HuH-7.5 (cell line): Measurements from ENCODE around the gene TMEM181.
A peak's percentile ranks its signal among the peaks of the same experiment; 100 is the strongest.
"Not testable (repeated sequence)": the region's sequence is repeated elsewhere in the genome, so short reads cannot be mapped to it uniquely, and the experiment has no call there.

Experiments used
- DNase-seq: peaks from one replicate; pipeline ENCODE4 v3.0.0; 2011; ENCODE audit warnings: low spot score

The TMEM181 gene

DNA sequence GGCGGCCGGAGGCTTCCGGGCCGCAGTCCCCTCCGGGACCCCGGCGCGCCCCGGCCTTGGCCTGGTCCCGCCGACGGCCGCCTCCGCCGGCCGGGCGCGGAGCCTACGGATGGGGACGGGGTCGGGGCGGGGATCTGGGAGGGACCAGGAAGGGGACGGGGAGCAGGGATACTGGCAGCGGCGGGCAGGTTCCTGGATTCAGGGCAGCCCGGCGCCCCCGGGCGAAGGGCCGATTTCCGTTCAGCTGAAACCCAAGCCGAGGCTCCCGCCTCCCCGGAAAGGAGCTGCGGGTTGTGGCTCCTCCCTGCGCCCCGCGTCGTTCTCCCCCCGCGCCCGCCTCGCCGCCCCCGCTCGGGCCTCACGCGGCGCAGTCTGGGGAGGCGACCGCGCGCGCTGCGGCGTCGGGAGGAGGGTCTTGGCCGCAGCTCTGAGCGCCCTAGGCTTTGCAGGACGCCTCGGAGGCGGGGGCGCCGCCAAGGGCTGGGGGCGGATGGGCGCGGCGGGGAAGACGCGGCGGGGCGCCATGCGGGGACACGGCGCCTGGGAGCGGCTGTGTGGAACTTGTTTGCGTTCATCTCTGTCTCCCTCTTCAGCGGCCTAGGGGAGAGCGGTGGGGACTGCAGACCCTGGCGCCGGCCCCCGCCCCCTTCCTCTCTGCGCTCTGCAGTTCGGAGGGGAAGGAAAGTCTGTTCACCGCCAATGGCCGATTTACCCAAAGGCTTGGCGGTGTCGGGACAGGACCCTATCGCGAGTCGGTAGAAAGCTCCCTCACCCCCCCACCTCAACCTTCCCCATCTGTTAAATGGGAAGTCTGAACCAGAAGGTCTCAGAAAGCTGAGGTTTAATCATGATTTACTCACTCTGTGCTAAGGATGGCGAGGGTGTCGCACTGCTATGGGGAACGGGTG, 22.7 kb upstream of the TMEM181 start:
- peak; percentile 68 for DNase-seq

DNA sequence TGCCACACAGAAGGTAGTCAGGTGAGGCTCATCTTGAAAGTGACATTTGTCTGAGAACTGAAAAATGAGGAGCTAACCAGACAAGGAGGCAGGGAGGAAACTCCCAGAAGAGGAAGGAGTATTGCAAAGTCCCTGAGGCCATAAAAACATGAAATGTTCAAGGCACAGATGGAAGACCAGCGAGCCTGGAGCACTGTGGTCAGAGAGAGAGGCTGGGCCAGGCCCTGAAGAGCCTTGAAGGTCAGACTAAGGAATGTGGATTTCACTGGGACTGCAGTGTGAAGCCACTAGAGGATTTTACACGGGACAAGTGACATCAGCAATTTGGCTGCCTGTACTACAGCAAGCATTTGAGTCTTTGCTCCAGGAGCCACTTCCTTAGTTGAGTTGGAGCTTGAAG, 21.1 kb upstream of the TMEM181 start:
- DNase-seq: no peak

DNA sequence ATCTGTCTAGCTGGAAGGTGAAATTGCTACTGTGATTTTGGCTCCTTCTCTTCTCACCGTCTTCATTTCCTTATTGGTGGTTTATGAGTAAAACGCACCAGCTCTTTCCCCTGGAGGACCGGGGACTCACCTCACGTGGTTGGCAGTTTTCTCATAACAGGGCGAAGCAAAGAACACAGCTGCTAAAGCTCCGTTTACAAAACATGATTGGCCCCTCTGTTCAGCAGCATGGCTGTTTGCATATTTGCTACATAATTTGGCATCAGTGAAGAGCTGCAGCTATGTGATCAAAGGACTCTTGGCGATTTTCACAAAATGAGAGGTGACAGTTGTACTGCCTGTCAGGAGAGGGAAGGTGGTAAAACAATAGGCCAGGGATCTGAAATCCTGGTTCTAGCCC, 20.5 kb upstream of the TMEM181 start:
- DNase-seq: no peak

DNA sequence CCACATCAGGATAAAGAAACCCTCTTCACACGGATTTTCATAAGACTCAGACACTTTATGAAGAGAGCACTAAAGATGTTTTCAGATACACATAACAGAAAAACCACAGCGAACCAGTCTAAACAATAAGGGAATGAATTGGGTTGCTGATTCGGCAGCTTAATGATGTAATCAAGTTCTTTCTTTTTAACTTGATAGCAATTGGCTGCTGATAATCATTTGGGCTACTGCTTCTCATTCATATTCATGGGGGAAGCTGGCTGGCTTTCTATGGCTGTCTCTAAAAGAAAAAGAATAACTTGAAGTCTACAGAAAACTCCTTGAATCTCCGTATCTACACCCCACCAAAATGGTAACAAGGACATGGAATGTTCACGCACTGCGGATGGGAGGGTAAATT, 20.0 kb upstream of the TMEM181 start:
- DNase-seq: no peak

DNA sequence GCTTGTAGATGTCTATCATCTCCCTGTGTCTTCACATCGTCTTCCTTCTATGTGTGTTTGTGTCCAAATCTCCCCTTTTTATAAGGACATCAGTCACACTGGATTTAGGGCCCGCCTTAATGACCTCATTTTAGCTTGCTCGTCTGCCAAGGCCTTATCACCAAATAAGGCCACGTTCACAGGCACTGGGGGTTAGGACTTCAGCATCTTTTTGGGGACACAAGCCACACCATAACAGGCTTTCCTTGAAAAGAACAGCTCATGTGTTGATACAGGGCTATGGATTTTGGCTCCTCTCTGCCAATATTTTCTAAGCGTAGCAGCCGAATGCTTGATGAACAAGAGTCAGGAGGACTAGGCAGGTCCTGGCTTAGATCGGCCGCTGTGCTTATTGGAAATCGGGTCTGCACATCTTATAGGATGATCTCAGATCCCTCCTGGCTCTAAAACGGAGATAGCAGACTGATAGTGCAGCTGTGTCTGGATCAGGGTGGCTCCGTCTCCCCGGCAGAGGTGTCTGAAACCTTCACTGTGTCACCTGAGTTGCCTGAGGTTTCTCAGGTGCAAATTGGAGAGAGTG, 16.2 kb upstream of the TMEM181 start:
- DNase-seq: no peak

DNA sequence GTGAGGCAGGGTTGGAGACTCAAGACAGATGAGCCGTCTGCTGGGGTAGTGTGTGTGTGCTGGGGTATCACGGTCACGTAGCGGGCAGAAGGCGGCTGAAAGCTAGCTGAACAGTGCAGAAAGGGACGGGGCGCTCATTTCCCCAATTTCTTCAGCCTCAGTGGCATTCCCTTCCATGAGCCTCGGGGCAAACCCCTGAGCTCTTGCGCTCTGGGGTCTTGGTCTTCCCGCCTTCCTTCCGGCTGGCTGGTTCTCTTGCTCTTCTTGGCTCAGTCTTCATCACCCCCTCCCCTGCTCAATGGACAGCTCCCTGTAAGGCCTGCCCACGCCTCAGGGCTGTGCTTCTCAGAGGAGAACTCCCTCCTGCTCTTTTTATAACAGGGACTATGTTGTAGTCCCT, 15.5 kb upstream of the TMEM181 start:
- DNase-seq: no peak

DNA sequence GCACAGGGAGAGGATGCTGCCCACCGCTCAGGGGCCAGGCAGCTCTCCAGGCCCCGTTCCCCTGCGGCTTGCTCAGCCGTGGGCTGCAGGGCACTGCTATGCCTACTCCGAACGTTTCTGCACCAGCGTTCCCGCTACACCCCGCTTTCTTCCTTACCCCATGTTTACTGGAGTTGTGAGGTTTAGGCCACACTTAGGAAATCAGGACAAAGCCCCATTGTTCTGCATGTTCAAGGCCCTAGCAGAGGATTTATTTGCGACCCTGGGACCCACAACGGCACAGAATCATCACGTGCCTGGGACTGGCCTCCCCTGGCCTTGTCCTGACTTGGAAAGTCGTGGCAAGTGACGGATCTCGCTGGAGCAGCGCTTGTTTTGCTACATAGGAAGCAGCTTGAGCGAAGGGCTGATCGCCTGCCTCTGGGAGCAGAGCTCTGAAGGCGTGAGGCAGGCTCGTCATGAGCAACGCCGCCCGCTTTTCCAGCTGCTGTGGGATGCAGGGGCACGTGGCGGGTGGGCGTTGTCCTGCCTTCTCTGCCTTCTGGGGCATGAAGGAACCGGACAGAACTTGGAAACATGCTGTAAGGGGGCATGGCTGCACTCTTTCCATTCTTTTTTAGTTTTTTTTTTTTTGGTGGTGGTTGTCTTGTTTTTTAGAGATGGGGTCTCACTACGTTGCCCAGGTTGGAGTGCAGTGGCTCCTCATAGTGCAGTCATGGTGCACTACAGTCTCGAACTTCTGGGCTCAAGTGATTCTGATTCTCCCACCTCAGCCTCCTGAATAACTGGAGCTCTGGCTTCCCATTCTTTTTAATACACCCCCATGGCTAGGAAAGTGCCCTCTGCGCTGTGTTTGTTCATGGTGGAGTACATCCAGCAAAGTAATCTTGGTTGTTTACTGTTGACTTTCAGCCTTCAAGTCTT, 14.6 kb upstream of the TMEM181 start:
- no peak for DNase-seq

DNA sequence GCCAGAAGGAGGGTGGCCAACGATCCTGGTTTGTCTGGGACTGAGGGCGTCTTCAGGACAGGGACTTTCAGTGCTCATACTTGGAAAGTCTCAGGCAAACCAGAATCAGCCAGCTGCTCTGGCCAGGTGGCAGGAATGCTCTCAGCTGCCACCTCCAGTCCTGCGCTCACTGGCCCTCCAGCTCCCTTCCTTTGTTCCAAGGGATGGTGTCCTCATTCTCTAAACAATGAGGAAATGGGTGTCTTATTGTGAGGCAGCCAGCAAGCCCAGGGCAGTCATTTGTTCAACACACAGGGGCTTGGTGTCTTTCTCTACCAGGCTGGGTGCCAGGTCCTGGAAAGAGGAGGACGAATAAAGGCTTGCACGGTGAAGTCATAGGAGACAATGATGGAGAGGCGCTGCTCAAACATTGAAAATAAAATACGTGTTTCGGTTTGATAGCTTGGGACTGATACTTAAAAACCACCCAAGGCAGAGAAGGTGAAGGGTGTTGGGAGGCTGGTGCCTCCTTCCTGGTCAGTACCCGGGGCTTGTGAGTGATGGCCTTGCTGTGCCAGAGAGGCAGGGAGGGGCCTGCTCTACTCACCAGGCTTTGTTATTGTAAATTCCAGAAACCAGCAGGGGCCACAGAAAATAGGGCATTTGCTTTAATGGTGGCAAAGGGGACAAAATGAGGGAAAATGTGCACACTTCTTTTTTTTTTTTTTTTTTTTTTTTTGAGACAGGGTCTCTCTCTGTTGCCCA, 11.3 kb upstream of the TMEM181 start:
- DNase-seq: no peak

DNA sequence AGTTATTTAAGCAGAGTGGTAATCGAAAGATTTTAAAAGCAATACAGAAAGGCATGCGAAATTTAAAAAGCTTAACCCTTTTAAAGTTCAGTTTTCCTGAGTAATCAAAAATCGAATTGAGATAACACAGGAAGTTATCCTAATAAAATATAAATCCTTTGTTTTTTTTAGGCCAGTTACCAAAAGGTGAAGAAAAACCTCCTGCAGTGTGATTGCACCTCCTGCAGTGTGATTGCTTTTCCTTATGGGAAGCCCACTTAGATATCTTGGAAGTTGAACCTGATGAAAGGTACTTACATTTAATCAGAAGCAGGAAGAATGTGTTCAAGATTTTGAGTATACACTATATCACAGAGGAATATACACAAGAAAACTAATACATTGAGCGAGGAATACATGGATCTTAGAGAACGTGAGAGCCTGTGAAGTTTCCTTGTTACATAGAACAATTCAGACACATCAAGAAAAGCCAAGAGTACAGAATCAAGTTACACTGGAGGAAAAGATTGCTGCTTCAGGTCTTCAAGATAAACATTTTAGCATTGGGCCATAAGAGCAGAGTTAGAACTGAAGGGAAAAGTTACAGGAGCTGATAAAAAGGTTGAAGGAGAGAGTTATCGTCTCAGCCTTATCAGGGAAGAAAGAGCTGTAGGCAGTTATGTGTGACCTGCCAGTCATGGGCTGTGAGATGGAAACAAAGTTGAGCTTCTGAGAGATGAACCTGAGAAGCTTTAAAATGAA, 7.7 kb upstream of the TMEM181 start:
- no peak for DNase-seq

DNA sequence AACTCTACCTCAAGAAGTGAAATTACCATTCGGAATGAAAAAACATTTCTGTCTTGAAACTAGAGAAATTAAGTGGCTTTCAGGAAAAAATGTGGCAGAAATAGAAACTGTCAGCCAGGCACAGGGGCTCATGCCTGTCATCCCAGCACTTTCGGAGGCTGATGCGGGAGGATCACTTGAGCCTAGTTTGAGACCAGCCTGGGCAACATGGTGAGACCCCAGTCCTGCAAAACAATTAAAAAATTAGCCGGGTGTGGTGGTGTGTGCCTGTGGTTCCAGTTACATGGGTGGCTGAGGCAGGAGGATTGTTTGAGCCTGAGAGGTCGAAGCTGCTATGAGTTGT, 7.1 kb upstream of the TMEM181 start:
- DNase-seq: no peak

DNA sequence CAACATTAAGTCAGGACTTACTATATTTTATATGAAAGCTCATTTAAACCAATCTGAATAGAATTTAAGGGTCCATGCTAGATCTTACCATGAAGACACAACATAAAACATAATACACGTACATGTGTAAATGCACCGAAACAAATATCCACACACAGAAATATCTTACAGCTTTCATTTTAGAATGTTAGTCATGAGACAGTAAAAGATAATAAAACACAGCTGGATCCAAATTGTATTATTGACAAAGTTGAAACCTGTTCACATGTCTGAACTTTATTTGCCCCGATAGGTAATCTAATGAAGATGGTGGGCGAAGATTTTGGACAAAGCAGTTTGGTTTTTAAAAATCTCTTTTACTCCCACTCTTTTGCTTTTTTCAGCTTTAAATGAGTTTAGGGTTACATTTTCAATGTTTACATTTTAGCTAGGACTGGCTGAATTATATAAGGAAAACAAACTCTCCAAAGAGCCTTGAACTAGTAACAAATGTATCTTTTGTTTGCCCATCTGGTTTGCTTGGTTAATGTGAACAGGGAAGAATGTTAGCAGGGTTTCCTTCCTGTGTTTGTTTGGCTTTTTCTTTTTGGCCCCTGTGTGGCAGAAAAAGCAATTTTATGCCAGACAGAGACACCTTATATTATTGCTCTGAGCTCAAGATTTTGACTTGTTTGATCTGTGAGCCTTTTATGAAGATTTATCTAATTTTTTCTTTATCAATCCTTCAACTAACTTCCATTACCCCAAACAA, 5.1 kb upstream of the TMEM181 start:
- no peak for DNase-seq

DNA sequence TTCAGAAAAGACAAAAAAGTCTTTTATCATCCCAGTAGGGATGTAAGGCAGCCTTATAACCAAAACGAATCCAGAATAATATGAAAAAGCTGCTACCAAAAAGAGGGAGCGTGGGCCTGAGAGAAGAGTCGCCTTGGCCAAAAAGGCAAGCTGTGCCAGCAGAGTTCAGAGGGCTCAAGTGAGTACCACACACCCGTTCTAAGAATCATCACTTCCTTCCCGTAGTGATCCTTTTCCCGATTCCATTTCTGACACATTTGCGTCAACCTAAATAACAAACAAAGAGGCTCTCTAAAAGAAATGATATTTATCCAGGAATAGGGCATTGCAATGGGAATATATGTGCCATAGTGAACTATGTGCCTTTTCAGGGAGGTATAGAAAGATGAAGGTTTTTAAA, 3.8 kb upstream of the TMEM181 start:
- no peak for DNase-seq

DNA sequence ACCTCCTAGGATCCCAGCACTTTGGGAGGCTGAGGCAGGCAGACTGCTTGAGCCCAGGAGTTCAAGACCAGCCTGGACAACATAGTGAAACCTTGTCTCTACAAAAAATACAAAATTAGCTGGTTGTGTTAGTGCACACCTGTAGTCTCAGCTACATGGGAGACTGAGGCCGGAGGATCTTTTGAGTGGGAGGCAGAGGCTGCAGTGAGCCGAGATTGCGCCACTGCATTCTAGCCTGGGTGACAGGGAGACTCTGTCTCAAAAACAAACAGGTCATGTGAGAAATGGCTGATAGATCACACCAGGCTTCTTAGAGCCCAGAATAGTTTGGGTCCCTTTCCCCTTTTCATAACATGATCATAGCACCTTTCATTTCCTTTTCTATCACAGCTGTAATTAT, 2.8 kb upstream of the TMEM181 start:
- DNase-seq: not testable (repeated sequence)

DNA sequence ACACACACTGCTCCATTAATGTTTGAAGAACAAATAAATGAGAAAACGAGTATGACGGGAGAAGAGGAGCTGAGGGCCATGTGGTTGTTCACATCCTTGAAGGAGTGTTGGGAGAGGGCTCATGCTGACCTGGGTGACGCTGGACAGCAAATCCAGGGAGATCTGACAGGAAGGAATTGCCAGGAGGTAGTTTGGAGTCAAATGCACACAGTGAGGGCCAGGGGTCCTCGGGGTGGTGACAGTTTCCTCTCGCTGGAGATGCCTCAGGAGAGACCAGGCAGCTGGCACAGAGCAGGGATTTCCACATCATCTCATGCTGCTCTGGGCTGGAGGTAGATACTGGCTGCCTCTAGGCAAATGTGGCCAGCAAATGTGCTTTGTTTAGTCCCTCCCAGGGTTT, 2.0 kb upstream of the TMEM181 start:
- DNase-seq: no peak

DNA sequence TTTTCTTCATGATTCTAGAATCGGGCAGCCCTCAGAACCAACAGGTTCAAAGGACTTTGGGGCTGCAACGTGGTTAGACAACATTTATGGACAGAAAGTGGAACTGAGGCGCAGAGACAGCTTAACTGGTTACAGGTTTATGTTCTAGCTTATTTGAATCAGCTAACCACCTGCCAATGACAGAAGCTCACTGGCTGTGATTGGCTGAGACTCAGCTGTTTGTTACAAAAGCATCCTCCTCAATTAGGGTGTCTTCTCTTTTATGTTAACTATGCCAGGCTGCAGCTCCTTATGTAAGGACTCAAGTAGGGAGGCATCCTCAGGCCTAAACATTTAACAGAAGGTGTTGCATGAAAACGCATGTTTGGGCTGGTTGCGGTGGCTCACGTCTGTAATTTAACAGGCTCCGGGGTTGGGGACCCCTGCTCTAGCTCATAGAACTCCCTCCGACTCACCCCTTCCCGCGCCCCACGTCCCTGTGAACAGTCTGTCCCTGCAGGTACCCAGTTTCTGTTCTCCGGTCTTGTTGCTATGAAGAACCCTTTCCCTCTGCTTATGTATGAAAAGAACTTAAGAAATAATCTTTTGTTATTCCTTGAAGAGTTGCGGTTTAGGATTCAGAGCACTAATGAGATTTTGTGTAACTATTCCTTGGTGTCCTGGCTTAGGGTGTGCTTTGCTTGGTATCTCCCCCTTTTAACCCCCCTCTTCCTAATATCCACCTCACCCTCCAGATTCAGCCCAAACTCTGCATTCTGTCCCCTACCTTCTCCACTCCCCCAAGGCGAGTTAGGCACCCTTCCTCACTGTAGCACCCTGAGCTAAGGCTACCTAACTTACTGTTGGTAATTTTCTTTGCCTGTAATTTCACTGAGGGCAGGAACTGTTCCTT, 1.2 kb upstream of the TMEM181 start:
- no peak for DNase-seq

DNA sequence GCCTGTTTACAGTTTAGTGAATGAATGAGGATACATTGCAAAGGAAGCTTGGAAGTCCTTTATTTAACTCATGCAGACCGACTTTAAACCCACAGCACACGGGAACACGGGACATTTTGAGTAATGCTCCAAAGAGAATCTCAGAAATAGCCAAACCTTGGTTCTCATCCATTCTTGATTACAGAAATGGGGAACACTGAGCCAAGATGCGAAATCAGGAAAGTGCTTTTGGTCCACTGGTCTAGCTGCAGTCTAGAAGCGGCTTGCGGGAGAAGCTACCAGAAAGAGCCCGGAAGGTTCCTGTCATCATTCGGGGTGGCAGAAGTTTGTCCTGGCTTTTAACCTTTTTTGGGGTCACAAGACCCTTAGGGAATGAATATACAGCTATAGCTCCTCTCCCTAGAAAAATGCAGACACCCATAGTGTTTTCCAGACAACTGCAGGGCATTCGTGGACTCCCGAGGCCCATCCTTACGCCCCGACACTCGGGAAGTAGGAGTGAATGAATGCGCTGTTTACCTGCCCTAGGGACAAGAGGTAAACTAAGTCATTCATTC, 475 bp upstream of the TMEM181 start:
- DNase-seq: no peak

DNA sequence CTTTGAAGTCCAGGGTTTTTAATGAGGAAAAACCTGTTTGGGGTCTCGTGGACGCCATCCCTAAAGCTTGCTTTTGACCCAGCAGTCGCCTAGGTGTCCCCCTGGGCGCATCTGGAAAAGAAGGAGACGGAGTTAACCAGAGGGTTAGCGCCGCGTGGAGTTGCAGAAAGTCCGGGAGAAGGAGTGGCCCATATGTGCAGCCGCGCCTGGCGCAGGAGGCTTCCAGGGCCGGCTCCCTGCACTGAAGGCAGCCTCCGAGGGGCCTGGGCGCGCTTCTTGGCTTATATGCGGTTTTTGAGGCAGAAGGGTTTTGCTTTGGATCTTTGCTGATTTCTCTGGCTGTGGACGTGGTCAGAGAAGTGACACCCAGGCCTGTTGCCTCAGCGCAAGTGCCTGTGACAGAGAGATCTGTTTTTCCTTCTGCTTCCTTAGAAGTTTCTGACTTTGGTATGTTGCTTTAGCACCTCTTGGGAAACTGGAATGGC, 987 bp downstream of the TMEM181 start:
- DNase-seq: no peak

DNA sequence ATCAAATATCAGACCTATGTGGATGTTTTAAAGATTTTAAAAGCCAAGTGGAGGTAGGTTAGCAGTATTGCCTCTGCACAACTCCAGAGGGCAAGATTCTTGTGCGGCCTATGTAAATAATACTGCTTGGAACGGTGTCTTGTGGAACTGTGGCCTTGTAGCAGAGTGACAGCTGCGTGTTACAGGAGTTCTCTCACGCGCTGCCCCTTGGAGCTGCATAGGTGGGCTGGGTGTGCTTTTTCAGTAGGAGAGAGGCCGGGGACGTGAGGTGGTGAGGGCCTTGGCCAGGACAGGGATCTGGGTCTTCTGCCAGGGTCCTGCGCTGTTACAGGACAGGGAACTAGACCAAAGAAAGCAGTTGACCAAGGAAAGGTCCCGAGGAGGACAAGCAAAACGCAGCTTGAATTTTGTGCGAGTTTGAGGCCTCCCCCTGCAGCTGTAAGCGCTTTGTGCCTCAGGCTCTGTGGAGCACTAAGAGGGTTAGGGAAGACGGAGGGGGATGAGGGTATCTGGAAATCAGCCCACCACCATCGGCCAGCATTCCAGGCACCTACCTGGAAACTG, 1.5 kb downstream of the TMEM181 start:
- DNase-seq: no peak

DNA sequence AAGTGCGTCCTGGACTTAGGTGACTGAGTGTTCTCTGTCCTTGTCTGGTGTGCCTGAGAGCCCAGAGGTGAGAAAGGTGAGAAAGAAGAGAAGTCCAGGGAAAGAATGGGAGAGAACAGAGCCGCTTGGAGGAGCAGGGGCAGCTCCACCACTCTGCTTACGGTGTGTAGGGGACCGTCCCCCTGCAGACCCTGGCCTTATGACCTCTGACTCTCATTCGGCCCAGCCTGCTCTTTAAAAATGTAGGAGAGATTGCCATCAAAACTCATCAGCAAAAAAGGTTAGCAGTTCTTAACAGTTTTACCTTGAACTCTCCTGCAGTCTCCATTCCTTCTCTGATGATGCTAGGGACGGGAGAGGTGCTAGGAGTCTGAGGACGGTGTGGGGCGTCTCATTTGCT, 2.0 kb downstream of the TMEM181 start:
- no peak for DNase-seq
